H9 (cell line): ENCODE results near the gene MAST4. TPM values are rescaled to one million over a fixed set of nuclear protein-coding genes. Genes with fewer than 3 reads are reported as not detected.
"Not testable (repeated sequence)": the region's sequence is repeated elsewhere in the genome, so short reads cannot be mapped to it uniquely, and the experiment has no call there.

ENCODE experiments used
- DNase-seq: peaks from one replicate; pipeline ENCODE4 v3.0.0-alpha.2; 2017
- H2AFZ ChIP-seq: one replicate; pipeline ENCODE4 v1.6.1; 2013; ENCODE audit warnings: mild to moderate bottlenecking, low read length, control low read depth, moderate library complexity
- H2AK5ac ChIP-seq: 2 replicates; pipeline ENCODE4 v1.6.1; 2013; ENCODE audit warnings: low read length, control low read depth, mixed read lengths; ENCODE audit not compliant: insufficient read length
- H2BK120ac ChIP-seq: one replicate; pipeline ENCODE4 v1.6.1; 2013; ENCODE audit warnings: low read depth, mild to moderate bottlenecking, low read length, control low read depth, inconsistent platforms; ENCODE audit not compliant: poor library complexity, severe bottlenecking
- H2BK12ac ChIP-seq: 2 replicates; pipeline ENCODE4 v1.6.1; 2013; ENCODE audit warnings: low read length, control low read depth, mixed read lengths, low read depth; ENCODE audit not compliant: insufficient read length
- H2BK15ac ChIP-seq: 2 replicates; pipeline ENCODE4 v1.6.1; 2013; ENCODE audit warnings: low read depth, low read length, control low read depth
- H2BK20ac ChIP-seq: one replicate; pipeline ENCODE4 v1.6.1; 2013; ENCODE audit warnings: low read depth, mild to moderate bottlenecking, low read length, control low read depth, inconsistent platforms; ENCODE audit not compliant: poor library complexity, severe bottlenecking
- H2BK5ac ChIP-seq: 2 replicates; pipeline ENCODE4 v1.6.1; 2013; ENCODE audit warnings: low read length, control low read depth, mixed read lengths; ENCODE audit not compliant: insufficient read length
- H3K14ac ChIP-seq: 2 replicates; pipeline ENCODE4 v1.6.1; 2013; ENCODE audit warnings: low read length, control low read depth; ENCODE audit not compliant: insufficient read depth
- H3K18ac ChIP-seq: 2 replicates; pipeline ENCODE4 v1.6.1; 2013; ENCODE audit warnings: low read depth, mild to moderate bottlenecking, mixed read lengths, low read length, control low read depth; ENCODE audit not compliant: insufficient read length
- H3K23ac ChIP-seq: 2 replicates; pipeline ENCODE4 v1.6.1; 2013; ENCODE audit warnings: low read length, control low read depth, mixed read lengths, low read depth; ENCODE audit not compliant: insufficient read length
- H3K23me2 ChIP-seq: 2 replicates; pipeline ENCODE4 v1.6.1; 2013; ENCODE audit warnings: low read depth, mild to moderate bottlenecking, mixed read lengths, low read length, control low read depth; ENCODE audit not compliant: insufficient read length, poor library complexity, severe bottlenecking
- H3K27ac ChIP-seq: 2 replicates; pipeline ENCODE4 v1.5.1; 2013; ENCODE audit warnings: low read length, control low read depth, mixed read lengths, low read depth; ENCODE audit not compliant: insufficient read length
- H3K27me3 ChIP-seq: 2 replicates; pipeline ENCODE4 v1.6.1; 2013; ENCODE audit warnings: low read length, control low read depth, inconsistent platforms; ENCODE audit not compliant: insufficient read depth
- H3K4ac ChIP-seq: 2 replicates; pipeline ENCODE4 v1.6.1; 2013; ENCODE audit warnings: low read depth, mild to moderate bottlenecking, control low read depth, inconsistent platforms, low read length, moderate library complexity
- H3K4me1 ChIP-seq: 2 replicates; pipeline ENCODE4 v1.6.1; 2013; ENCODE audit warnings: low read length, control low read depth, inconsistent platforms; ENCODE audit not compliant: insufficient read depth
- H3K4me2 ChIP-seq: 2 replicates; pipeline ENCODE4 v1.6.1; 2013; ENCODE audit warnings: low read length, control low read depth, mixed read lengths; ENCODE audit not compliant: insufficient read length, insufficient read depth
- H3K56ac ChIP-seq: 2 replicates; pipeline ENCODE4 v1.6.1; 2013; ENCODE audit warnings: low read depth, mild to moderate bottlenecking, mixed read lengths, low read length, control low read depth; ENCODE audit not compliant: insufficient read length
- H3K79me1 ChIP-seq: 2 replicates; pipeline ENCODE4 v1.6.1; 2013; ENCODE audit warnings: low read depth, mild to moderate bottlenecking, moderate library complexity, low read length, control low read depth, inconsistent platforms; ENCODE audit not compliant: insufficient read depth, poor library complexity, severe bottlenecking
- H3K79me2 ChIP-seq: 2 replicates; pipeline ENCODE4 v1.6.1; 2013; ENCODE audit warnings: low read length, control low read depth, inconsistent platforms; ENCODE audit not compliant: insufficient read depth
- H3K9ac ChIP-seq: 2 replicates; pipeline ENCODE4 v1.6.1; 2013; ENCODE audit warnings: low read length, control low read depth, mixed read lengths; ENCODE audit not compliant: insufficient read length; ENCODE audit errors: extremely low read depth
- H3K9me3 ChIP-seq: one replicate; pipeline ENCODE4 v1.6.1; 2013; ENCODE audit warnings: low read depth, low read length, inconsistent platforms; ENCODE audit not compliant: control insufficient read depth
- H3T11ph ChIP-seq: one replicate; pipeline ENCODE4 v1.6.1; 2013; ENCODE audit warnings: mild to moderate bottlenecking, low read length, control low read depth, inconsistent platforms
- H4K20me1 ChIP-seq: one replicate; pipeline ENCODE4 v1.6.1; 2013; ENCODE audit not compliant: control insufficient read depth, insufficient read length, insufficient read depth
- H4K5ac ChIP-seq: 2 replicates; pipeline ENCODE4 v1.6.1; 2013; ENCODE audit warnings: low read depth, mild to moderate bottlenecking, mixed read lengths, low read length, control low read depth; ENCODE audit not compliant: insufficient read length
- H4K8ac ChIP-seq: replicated peaks from 2 replicates; pipeline ENCODE4 v1.6.1; 2013; ENCODE audit warnings: low read length, control low read depth, mixed read lengths, low read depth; ENCODE audit not compliant: insufficient read length
- H4K91ac ChIP-seq: 2 replicates; pipeline ENCODE4 v1.6.1; 2013; ENCODE audit warnings: low read depth, mild to moderate bottlenecking, moderate library complexity, mixed read lengths, low read length, control low read depth; ENCODE audit not compliant: insufficient read length
- H3K27ac Mint-ChIP-seq, 3 experiments: 2 replicates in 2 of 3; 3 replicates in 1 of 3; pipeline ENCODE4 v1.8.0; 2020 to 2021; ENCODE audit warnings: mixed read lengths in 3 of 3, mild to moderate bottlenecking in 1 of 3, moderate library complexity in 1 of 3
- H3K27me3 Mint-ChIP-seq: 2 replicates; pipeline ENCODE4 v1.8.0; 2021; ENCODE audit warnings: low read depth, mild to moderate bottlenecking, moderate library complexity, mixed read lengths
- H3K36me3 Mint-ChIP-seq, 3 experiments: 2 replicates in 2 of 3; 3 replicates in 1 of 3; pipeline ENCODE4 v1.8.0; 2020 to 2021; ENCODE audit warnings: low read depth in 3 of 3, mixed read lengths in 3 of 3; ENCODE audit not compliant: insufficient read depth in 1 of 3
- H3K4me1 Mint-ChIP-seq, 2 experiments: 2 replicates each; pipeline ENCODE4 v1.8.0; 2020; ENCODE audit warnings: mixed read lengths in 2 of 2
- H3K4me3 Mint-ChIP-seq, 2 experiments: 2 replicates in 1 of 2; 3 replicates in 1 of 2; pipeline ENCODE4 v1.8.0; 2020 to 2021; ENCODE audit warnings: mild to moderate bottlenecking in 2 of 2, mixed read lengths in 2 of 2, moderate library complexity in 1 of 2
- H3K9me3 Mint-ChIP-seq, 2 experiments: 2 replicates in 1 of 2; 3 replicates in 1 of 2; pipeline ENCODE4 v1.8.0; 2020; ENCODE audit warnings: mild to moderate bottlenecking in 2 of 2, mixed read lengths in 2 of 2, moderate library complexity in 1 of 2
- WGBS: extraction: QIAGEN DNeasy Blood & Tissue Kit; methylation state at CpG from one replicate; pipeline ENCODE4 v1.1.7; 2013; ENCODE audit warnings: missing lambda C conversion rate, low lambda C conversion rate, mixed read lengths; ENCODE audit not compliant: insufficient read length; ENCODE audit errors: extremely low coverage; 5-methylcytosine and 5-hydroxymethylcytosine counted together
- total RNA-seq: library from RNA; stranded (reverse); gene quantifications from 2 replicates; pipeline ENCODE4 v1.2.1, GENCODE V29; 2021
- TF ChIP-seq, protein P1 (sequence below): fragments of 200-600 bp; sonication (generic); conservative IDR thresholded peaks from 3 replicates; pipeline ENCODE4 v1.8.0; 2021; ENCODE audit warnings: antibody characterized with exemption, mild to moderate bottlenecking

The MAST4 gene
- total RNA-seq, 1 experiment from 2014 or later: 3.7 TPM

DNA sequence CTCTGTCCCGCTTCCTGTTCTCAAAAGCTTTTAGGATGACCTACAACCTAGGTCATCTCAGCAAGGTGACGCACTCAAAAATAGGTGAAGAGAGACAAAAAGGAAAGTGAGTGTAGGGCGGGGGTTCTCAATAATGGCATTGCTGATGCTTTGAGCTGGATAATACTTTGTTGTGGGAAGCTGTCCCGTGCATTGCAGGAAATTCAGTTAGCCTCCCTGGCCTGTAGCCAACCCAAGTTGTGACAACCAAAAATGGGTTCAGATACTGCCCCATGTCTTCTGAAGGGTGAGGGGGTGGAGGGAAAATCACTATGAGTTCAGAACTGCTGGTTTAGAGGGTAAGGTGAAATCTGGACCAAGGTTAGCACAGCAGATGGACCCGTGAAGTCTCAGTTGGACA, 151.4 kb downstream of the MAST4 start:
- H3K4me1 Mint-ChIP-seq: no peaks in the 10 kb centered on the region
- no peak overlapping the region for H3T11ph ChIP-seq

DNA sequence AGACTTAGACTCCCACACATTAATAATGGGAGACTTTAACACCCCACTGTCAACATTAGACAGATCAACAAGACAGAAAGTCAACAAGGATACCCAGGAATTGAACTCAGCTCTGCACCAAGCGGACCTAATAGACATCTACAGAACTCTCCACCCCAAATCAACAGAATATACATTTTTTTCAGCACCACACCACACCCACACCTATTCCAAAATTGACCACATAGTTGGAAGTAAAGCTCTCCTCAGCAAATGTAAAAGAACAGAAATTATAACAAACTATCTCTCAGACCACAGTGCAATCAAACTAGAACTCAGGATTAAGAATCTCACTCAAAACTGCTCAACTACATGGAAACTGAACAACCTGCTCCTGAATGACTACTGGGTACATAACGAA, 156.5 kb downstream of the MAST4 start:
- H2BK15ac ChIP-seq, H2BK12ac ChIP-seq, H3K4me1 Mint-ChIP-seq, H3K23me2 ChIP-seq, DNase-seq, H3K27ac Mint-ChIP-seq, H3K4me2 ChIP-seq, H3K27me3 ChIP-seq, H3K9ac ChIP-seq, H3K23ac ChIP-seq, H2BK5ac ChIP-seq, H4K8ac ChIP-seq, H3K18ac ChIP-seq, H3K4ac ChIP-seq, H3K4me1 ChIP-seq, H3K56ac ChIP-seq, H3K27ac ChIP-seq, H2BK20ac ChIP-seq, H3K79me2 ChIP-seq, H3K4me3 Mint-ChIP-seq, H2AFZ ChIP-seq, H4K5ac ChIP-seq, H3T11ph ChIP-seq, H3K79me1 ChIP-seq, H2BK120ac ChIP-seq, H4K91ac ChIP-seq, H3K9me3 ChIP-seq, H2AK5ac ChIP-seq, H3K14ac ChIP-seq, H4K20me1 ChIP-seq: not testable (repeated sequence)
- WGBS: no CpG with 5 or more reads among the region's 2 CpGs
- Mint-ChIP-seq H3K9me3 (peaks cover 17 to 18% of the 10 kb centered on the region in 2 experiments), H3K36me3 (peaks cover 7 to 13% (median 11%) of the 10 kb centered on the region in 3 experiments), H3K27me3 (peaks cover 11% of the 10 kb centered on the region)

More for the DNA sequence above, 151.4 kb downstream of the MAST4 start:
- H3K4ac ChIP-seq: no peak overlapping the region
- Mint-ChIP-seq H3K27me3 (no peaks in the 10 kb centered on the region; the same call in none of the 2 replicates), H3K36me3 (peaks cover 7 to 13% (median 11%) of the 10 kb centered on the region in 3 experiments), H3K27ac (no peak overlapping the region; a peak in 1 of 7 replicates), H3K9me3 (peaks cover 17 to 18% of the 10 kb centered on the region in 2 experiments), H3K4me3 (no peak overlapping the region)
- no peak overlapping the region for H2AFZ ChIP-seq
- WGBS: no CpG with 5 or more reads among the region's 5 CpGs
- no peak overlapping the region for H3K18ac ChIP-seq
- H3K27me3 ChIP-seq: no peaks in the 10 kb centered on the region
- H2BK15ac ChIP-seq: no peak overlapping the region
- no peak overlapping the region for H3K9ac ChIP-seq
- H3K4me2 ChIP-seq: no peak overlapping the region
- H4K20me1 ChIP-seq: no peaks in the 10 kb centered on the region
- TF ChIP-seq, protein P1, sequence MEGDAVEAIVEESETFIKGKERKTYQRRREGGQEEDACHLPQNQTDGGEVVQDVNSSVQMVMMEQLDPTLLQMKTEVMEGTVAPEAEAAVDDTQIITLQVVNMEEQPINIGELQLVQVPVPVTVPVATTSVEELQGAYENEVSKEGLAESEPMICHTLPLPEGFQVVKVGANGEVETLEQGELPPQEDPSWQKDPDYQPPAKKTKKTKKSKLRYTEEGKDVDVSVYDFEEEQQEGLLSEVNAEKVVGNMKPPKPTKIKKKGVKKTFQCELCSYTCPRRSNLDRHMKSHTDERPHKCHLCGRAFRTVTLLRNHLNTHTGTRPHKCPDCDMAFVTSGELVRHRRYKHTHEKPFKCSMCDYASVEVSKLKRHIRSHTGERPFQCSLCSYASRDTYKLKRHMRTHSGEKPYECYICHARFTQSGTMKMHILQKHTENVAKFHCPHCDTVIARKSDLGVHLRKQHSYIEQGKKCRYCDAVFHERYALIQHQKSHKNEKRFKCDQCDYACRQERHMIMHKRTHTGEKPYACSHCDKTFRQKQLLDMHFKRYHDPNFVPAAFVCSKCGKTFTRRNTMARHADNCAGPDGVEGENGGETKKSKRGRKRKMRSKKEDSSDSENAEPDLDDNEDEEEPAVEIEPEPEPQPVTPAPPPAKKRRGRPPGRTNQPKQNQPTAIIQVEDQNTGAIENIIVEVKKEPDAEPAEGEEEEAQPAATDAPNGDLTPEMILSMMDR: no peak
- no peak overlapping the region for H2BK5ac ChIP-seq
- no peaks in the 10 kb centered on the region for H3K4me1 ChIP-seq
- H3K9me3 ChIP-seq: no peaks in the 10 kb centered on the region
- no peak overlapping the region for H2BK120ac ChIP-seq
- H4K5ac ChIP-seq: no peak overlapping the region
- no peak overlapping the region for H3K14ac ChIP-seq
- H3K23me2 ChIP-seq: no peaks in the 10 kb centered on the region
- no peaks in the 10 kb centered on the region for H3K79me1 ChIP-seq
- H2BK20ac ChIP-seq: no peak overlapping the region
- no peak overlapping the region for H4K91ac ChIP-seq
- no peak overlapping the region for H3K23ac ChIP-seq
- no peak overlapping the region for H2AK5ac ChIP-seq
- H4K8ac ChIP-seq: no peak overlapping the region
- no peak overlapping the region for H3K56ac ChIP-seq
- H3K27ac ChIP-seq: no peak overlapping the region
- no peak for DNase-seq
- H3K79me2 ChIP-seq: no peaks in the 10 kb centered on the region
- H2BK12ac ChIP-seq: no peak overlapping the region
